Esophagus squamous epithelium (tissue), 5 donors: ENCODE measurements around the gene PTGES. TPM values are rescaled to one million over a fixed set of nuclear protein-coding genes. Genes with fewer than 3 reads are reported as not detected.
A peak's percentile ranks its signal among the peaks of the same experiment; 100 is the strongest.
"Not testable (repeated sequence)": the region's sequence is repeated elsewhere in the genome, so short reads cannot be mapped to it uniquely, and the experiment has no call there.

Experiments used
- DNase-seq: peaks from one replicate; lab custom pipeline; 2025; lab: John Stamatoyannopoulos, UW
- H3K27ac ChIP-seq, 4 donors: fragments of 200-600 bp; sonication (generic); one replicate each; pipeline ENCODE4 v1.5.1; 2016 to 2019; ENCODE audit warnings: mild to moderate bottlenecking in 1 of 4
- H3K27me3 ChIP-seq, 4 donors: fragments of 200-600 bp; sonication (generic); 1 replicate in 3 of 4; 2 replicates in 1 of 4; pipeline versions ENCODE4 v1.5.1 to v1.6.0; 2017 to 2021; ENCODE audit warnings: antibody characterized with exemption in 1 of 4
- H3K36me3 ChIP-seq, 3 donors: fragments of 200-600 bp; sonication (generic); one replicate each; pipeline ENCODE4 v1.5.1; 2016 to 2019
- H3K4me1 ChIP-seq, 3 donors: fragments of 200-600 bp; sonication (generic); one replicate each; pipeline ENCODE4 v1.5.1; 2017 to 2019
- H3K4me3 ChIP-seq, 4 donors: fragments of 200-600 bp; sonication (generic); 1 replicate in 3 of 4; 2 replicates in 1 of 4; pipeline ENCODE4 v1.5.1; 2016 to 2019; ENCODE audit warnings: mild to moderate bottlenecking in 2 of 4, moderate library complexity in 1 of 4
- H3K9me3 ChIP-seq, 3 donors: fragments of 200-600 bp; sonication (generic); one replicate each; pipeline ENCODE4 v1.5.1; 2016 to 2019
- CTCF ChIP-seq, 6 experiments: fragments of 450-650 bp in 4 of 6; fragments of 200-600 bp in 2 of 6; sonication (generic) in 2 of 6; IDR thresholded peaks; one replicate each; pipeline ENCODE4 v1.5.1; 2016 to 2019; ENCODE audit warnings: antibody characterized with exemption in 6 of 6, mild to moderate bottlenecking in 4 of 6, moderate library complexity in 4 of 6
- POLR2A ChIP-seq, 4 donors: fragments of 450-650 bp; IDR thresholded peaks; one replicate each; pipeline ENCODE4 v1.6.1; 2017; ENCODE audit warnings: antibody characterized with exemption in 4 of 4, mild to moderate bottlenecking in 4 of 4, moderate library complexity in 3 of 4
- WGBS, 2 donors: methylation state at CpG; one replicate each; pipeline ENCODE4 v1.1.5; 2018; 5-methylcytosine and 5-hydroxymethylcytosine counted together
- intact Hi-C: fragments of 100-400 bp; cut with DNase I; formaldehyde crosslinking; loops from one replicate; pipeline ENCODE4 v1.15.0; 2022
- total RNA-seq, 4 donors: library from RNA; depleted of rRNA; stranded (reverse); fragments of >200 nt; gene quantifications; one replicate each; pipeline ENCODE4 v1.1.0, GENCODE V29; 2016
- donor health status: DM: yes; HTN: yes; CAD: no.

PTGES gene
- total RNA-seq, 4 donors from 2014 or later = 5.6 to 31.2 (median 14.9) TPM

- H3K27me3 ChIP-seq = peaks cover 0 to 39% (median 0%) of the 10 kb centered on the region in 4 donors
- intact Hi-C loops = loop anchor here (5.0 kb wide), 1 partner anchor 139 kb away; no protein-coding TSS in a partner anchor
- WGBS, 2 donors = 75 to 76% methylated on average over 10 of the region's 10 CpGs
- no peak overlapping the region for H3K4me3 ChIP-seq
- TF ChIP-seq POLR2A (IDR thresholded peaks at IDR 0.05) (no peak), CTCF (IDR thresholded peaks at IDR 0.05) (no peak)
- no peaks in the 10 kb centered on the region for H3K9me3 ChIP-seq
- H3K36me3 ChIP-seq = no peaks in the 10 kb centered on the region
- DNase-seq = no peak
- H3K4me1 ChIP-seq = no peaks in the 10 kb centered on the region
- no peak overlapping the region for H3K27ac ChIP-seq
These were observed 33.6 kb upstream of the PTGES start for GRCh38 chr9:129786481-129786880.

- no peak for DNase-seq
- TF ChIP-seq CTCF (IDR thresholded peaks at IDR 0.05) = no peak
- TF ChIP-seq POLR2A (IDR thresholded peaks at IDR 0.05) = no peak
- H3K36me3 ChIP-seq = no peaks in the 10 kb centered on the region
- WGBS, 2 donors = 83 to 89% methylated on average over 1 of the region's 1 CpG
- no peak overlapping the region for H3K4me3 ChIP-seq
- no peaks in the 10 kb centered on the region for H3K9me3 ChIP-seq
- peaks cover 0 to 38% (median 0%) of the 10 kb centered on the region in 4 donors for H3K27me3 ChIP-seq
- H3K27ac ChIP-seq = no peak overlapping the region
- intact Hi-C loops = loop anchor here (5.0 kb wide), 1 partner anchor 139 kb away; no protein-coding TSS in a partner anchor
- no peaks in the 10 kb centered on the region for H3K4me1 ChIP-seq
These were observed 33.0 kb upstream of the PTGES start for GRCh38 chr9:129785866-129786265.

GRCh38 chr9:129784970-129785369, 32.1 kb upstream of the PTGES start:
- not testable (repeated sequence) for H3K27ac ChIP-seq, DNase-seq, H3K4me3 ChIP-seq, H3K4me1 ChIP-seq, H3K9me3 ChIP-seq, H3K36me3 ChIP-seq
- 52 to 56% methylated on average over 8 to 11 of the region's 11 CpGs for WGBS, 2 donors
- intact Hi-C loops = loop anchor here (5.0 kb wide), 1 partner anchor 138 kb away; no protein-coding TSS in a partner anchor
- H3K27me3 ChIP-seq = peaks cover 0 to 38% (median 0%) of the 10 kb centered on the region in 4 donors

- Histone ChIP-seq H3K4me3 (no peak overlapping the region), H3K27ac (no peak overlapping the region), H3K36me3 (no peaks in the 10 kb centered on the region), H3K4me1 (no peaks in the 10 kb centered on the region), H3K27me3 (peaks cover 0 to 35% (median 0%) of the 10 kb centered on the region in 4 donors), H3K9me3 (no peaks in the 10 kb centered on the region)
- WGBS, 2 donors = 33 to 35% methylated on average over 13 to 14 of the region's 14 CpGs
- intact Hi-C loops = loop anchor here (2.0 kb wide), 1 partner anchor 47 kb away; no protein-coding TSS in a partner anchor
- DNase-seq = no peak
- TF ChIP-seq CTCF (IDR thresholded peaks at IDR 0.05) = peak; percentile 80 to 97 (median 92)
- TF ChIP-seq POLR2A (IDR thresholded peaks at IDR 0.05) = no peak
These were observed 30.9 kb upstream of the PTGES start for GRCh38 chr9:129783516-129784361.

GRCh38 chr9:129781981-129782380, 29.1 kb upstream of the PTGES start:
- Histone ChIP-seq H3K36me3 (no peaks in the 10 kb centered on the region), H3K27me3 (peaks cover 0 to 20% (median 0%) of the 10 kb centered on the region in 4 donors), H3K9me3 (no peaks in the 10 kb centered on the region), H3K4me3 (no peak overlapping the region), H3K27ac (no peak overlapping the region), H3K4me1 (peaks cover 10 to 15% (median 12%) of the 10 kb centered on the region in 3 donors)
- TF ChIP-seq CTCF (IDR thresholded peaks at IDR 0.05) = no peak
- no peak for TF ChIP-seq POLR2A (IDR thresholded peaks at IDR 0.05)
- DNase-seq = no peak
- intact Hi-C loops = loop anchor here (2.0 kb wide), 1 partner anchor 45 kb away; no protein-coding TSS in a partner anchor
- 65 to 72% methylated on average over 4 of the region's 5 CpGs for WGBS, 2 donors
